Stomach (tissue), 9 donors: Measurements from ENCODE around the gene LMOD1. TPM values are rescaled to one million over a fixed set of nuclear protein-coding genes. Genes with fewer than 3 reads are reported as not detected.

Experiments used
- DNase-seq, 2 donors: peaks; one replicate each; pipeline versions ENCODE4 v3.0.0 to v3.0.0-alpha.2; 2013 to 2019
- H3K27ac ChIP-seq, 5 donors: fragments of 200-600 bp in 4 of 5; sonication (generic) in 4 of 5; one replicate each; pipeline ENCODE4 v1.5.1; 2013 to 2019; ENCODE audit warnings: mild to moderate bottlenecking in 1 of 5, moderate library complexity in 1 of 5
- H3K27me3 ChIP-seq, 3 donors: fragments of 200-600 bp; sonication (generic); one replicate each; pipeline ENCODE4 v1.5.1; 2017 to 2019; ENCODE audit warnings: mixed run types in 1 of 3
- H3K36me3 ChIP-seq, 4 donors: fragments of 200-600 bp; sonication (generic); 1 replicate in 3 of 4; 2 replicates in 1 of 4; pipeline ENCODE4 v1.5.1; 2016 to 2019
- H3K4me1 ChIP-seq, 4 donors: fragments of 200-600 bp; sonication (generic); one replicate each; pipeline ENCODE4 v1.5.1; 2016 to 2019
- H3K4me3 ChIP-seq, 4 donors: fragments of 200-600 bp; sonication (generic) in 3 of 4; one replicate each; pipeline ENCODE4 v1.5.1; 2016 to 2019; ENCODE audit warnings: mild to moderate bottlenecking in 1 of 4
- H3K9me3 ChIP-seq, 4 donors: fragments of 200-600 bp; sonication (generic); one replicate each; pipeline ENCODE4 v1.5.1; 2016 to 2019
- EP300 ChIP-seq: sonication (generic); formaldehyde crosslinking; IDR thresholded peaks from one replicate; pipeline ENCODE4 v1.6.1; 2017; ENCODE audit warnings: antibody characterized with exemption
- POLR2A ChIP-seq, 4 donors: fragments of 450-650 bp; IDR thresholded peaks; one replicate each; pipeline ENCODE4 v1.6.1; 2016; ENCODE audit warnings: antibody characterized with exemption in 4 of 4, control low read depth in 2 of 4, mild to moderate bottlenecking in 1 of 4, moderate library complexity in 1 of 4
- POLR2AphosphoS5 ChIP-seq, 3 donors: sonication (generic); formaldehyde crosslinking; IDR thresholded peaks; one replicate each; pipeline ENCODE4 v1.6.1; 2016; ENCODE audit warnings: antibody characterized with exemption in 3 of 3
- WGBS, 5 donors: extraction: QIAGEN DNeasy Blood & Tissue Kit in 3 of 5; methylation state at CpG; one replicate each; pipeline versions ENCODE4 v1.1.5 to v1.1.7; 2013 to 2018; 5-methylcytosine and 5-hydroxymethylcytosine counted together
- intact Hi-C: fragments of 100-400 bp; cut with DNase I; formaldehyde crosslinking; loops from one replicate; pipeline ENCODE4 v1.15.1; 2023; ENCODE audit warnings: low total_unique reads
- polyA plus RNA-seq, 3 donors: library from polyadenylated mRNA; stranded (reverse); fragments of 200-250 nt; gene quantifications; one replicate each; pipeline ENCODE4 v1.2.3, GENCODE V29; 2013
- total RNA-seq, 5 donors: library from RNA; depleted of rRNA; stranded (reverse); fragments of >200 nt; gene quantifications; one replicate each; pipeline versions ENCODE4 v1.1.0 to v1.2.3, GENCODE V29; 2014 to 2016
- TF ChIP-seq, protein P1 (sequence below), 7 experiments: fragments of 450-650 bp in 4 of 7; fragments of 200-600 bp in 3 of 7; sonication (generic) in 3 of 7; IDR thresholded peaks; one replicate each; pipeline ENCODE4 v1.5.1; 2016 to 2019; ENCODE audit warnings: antibody characterized with exemption in 7 of 7, control low read depth in 2 of 7, mild to moderate bottlenecking in 1 of 7
- donor health status: healthy with polysubstance abuse.
- donor health status: Bipolar disorder and iron deficiency.
- donor health status: healthy.

LMOD1 gene
- total and polyA plus RNA-seq, 8 donors, result 19.6 to 420 (median 91.7) TPM

DNA sequence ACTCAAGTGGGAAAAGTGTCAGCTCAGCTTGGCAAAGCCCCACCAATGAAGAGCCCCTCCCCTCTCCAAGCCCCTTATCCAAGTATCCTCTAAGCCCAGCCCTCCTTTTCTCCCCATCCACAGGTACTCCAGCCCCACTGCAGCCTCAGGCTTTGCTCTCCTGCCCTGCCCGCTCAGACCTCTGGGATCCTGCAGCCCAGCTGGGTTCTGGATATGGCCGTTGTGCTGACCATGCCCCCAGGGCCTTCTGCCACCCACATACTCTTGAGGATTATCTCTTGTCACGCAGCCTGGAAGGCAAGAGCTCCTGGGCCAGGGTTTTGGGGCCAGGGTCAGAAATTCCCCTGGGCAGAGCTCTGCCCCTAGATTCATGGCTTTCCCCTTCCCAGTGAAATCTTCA, 52.9 kb downstream of the LMOD1 start:
- DNase-seq, result no peak
- intact Hi-C loops, result loop anchor here (10.0 kb wide), 1 partner anchor 51 kb away; the partner anchor contains the start of gene LMOD1

DNA sequence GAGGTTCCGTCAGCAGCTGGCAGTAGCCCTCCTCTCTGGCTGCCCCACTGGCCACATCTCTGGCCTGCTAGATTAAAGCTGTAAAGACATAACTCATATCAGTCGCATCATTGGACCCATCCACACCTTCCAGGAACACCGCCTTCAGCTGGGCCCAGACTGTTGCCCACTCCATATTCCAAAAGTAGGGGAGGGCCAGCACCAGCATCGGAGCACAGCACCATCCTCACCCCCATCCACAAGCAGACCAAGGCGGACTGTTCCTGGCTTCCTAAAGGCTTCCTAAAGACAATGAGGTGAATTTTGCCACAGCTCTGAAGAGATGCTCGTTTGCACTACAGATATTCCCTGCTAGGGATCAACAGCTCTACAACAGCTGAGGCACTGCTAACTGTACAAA, 54.1 kb downstream of the LMOD1 start:
- Histone ChIP-seq H3K36me3 (peaks cover 0 to 8% (median 4%) of the 10 kb centered on the region in 4 donors), H3K4me3 (no peak overlapping the region), H3K27ac (peak overlapping the region in 2 of 5 donors; percentile 5 to 84), H3K9me3 (no peaks in the 10 kb centered on the region), H3K4me1 (peaks cover 20 to 64% (median 42%) of the 10 kb centered on the region in 4 donors), H3K27me3 (peaks cover 0 to 17% (median 7%) of the 10 kb centered on the region in 3 donors)
- intact Hi-C loops, result loop anchor here (10.0 kb wide), 1 partner anchor 53 kb away; the partner anchor contains the start of gene LMOD1
- TF ChIP-seq EP300 (no peak), POLR2AphosphoS5 (IDR thresholded peaks at IDR 0.05) (no peak), POLR2A (IDR thresholded peaks at IDR 0.05) (no peak)
- TF ChIP-seq, protein P1, sequence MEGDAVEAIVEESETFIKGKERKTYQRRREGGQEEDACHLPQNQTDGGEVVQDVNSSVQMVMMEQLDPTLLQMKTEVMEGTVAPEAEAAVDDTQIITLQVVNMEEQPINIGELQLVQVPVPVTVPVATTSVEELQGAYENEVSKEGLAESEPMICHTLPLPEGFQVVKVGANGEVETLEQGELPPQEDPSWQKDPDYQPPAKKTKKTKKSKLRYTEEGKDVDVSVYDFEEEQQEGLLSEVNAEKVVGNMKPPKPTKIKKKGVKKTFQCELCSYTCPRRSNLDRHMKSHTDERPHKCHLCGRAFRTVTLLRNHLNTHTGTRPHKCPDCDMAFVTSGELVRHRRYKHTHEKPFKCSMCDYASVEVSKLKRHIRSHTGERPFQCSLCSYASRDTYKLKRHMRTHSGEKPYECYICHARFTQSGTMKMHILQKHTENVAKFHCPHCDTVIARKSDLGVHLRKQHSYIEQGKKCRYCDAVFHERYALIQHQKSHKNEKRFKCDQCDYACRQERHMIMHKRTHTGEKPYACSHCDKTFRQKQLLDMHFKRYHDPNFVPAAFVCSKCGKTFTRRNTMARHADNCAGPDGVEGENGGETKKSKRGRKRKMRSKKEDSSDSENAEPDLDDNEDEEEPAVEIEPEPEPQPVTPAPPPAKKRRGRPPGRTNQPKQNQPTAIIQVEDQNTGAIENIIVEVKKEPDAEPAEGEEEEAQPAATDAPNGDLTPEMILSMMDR (IDR thresholded peaks at IDR 0.05), result no peak
- WGBS, 5 donors, result 81 to 92% (median 87%) methylated on average over 6 of the region's 6 CpGs
- no peak for DNase-seq

More for the DNA sequence above, 52.9 kb downstream of the LMOD1 start:
- 44 to 71% (median 55%) methylated on average over 3 of the region's 3 CpGs for WGBS, 5 donors
- TF ChIP-seq EP300 (no peak), POLR2AphosphoS5 (IDR thresholded peaks at IDR 0.05) (no peak), POLR2A (IDR thresholded peaks at IDR 0.05) (no peak)
- TF ChIP-seq, protein P1 (IDR thresholded peaks at IDR 0.05), result no peak
- Histone ChIP-seq H3K4me1 (peaks cover 15 to 67% (median 41%) of the 10 kb centered on the region in 4 donors), H3K27ac (peak overlapping the region in 2 of 5 donors; percentile 79 to 84), H3K27me3 (peaks cover 0 to 12% (median 7%) of the 10 kb centered on the region in 3 donors), H3K9me3 (no peaks in the 10 kb centered on the region), H3K4me3 (no peak overlapping the region), H3K36me3 (peaks cover 0 to 20% (median 12%) of the 10 kb centered on the region in 4 donors)

DNA sequence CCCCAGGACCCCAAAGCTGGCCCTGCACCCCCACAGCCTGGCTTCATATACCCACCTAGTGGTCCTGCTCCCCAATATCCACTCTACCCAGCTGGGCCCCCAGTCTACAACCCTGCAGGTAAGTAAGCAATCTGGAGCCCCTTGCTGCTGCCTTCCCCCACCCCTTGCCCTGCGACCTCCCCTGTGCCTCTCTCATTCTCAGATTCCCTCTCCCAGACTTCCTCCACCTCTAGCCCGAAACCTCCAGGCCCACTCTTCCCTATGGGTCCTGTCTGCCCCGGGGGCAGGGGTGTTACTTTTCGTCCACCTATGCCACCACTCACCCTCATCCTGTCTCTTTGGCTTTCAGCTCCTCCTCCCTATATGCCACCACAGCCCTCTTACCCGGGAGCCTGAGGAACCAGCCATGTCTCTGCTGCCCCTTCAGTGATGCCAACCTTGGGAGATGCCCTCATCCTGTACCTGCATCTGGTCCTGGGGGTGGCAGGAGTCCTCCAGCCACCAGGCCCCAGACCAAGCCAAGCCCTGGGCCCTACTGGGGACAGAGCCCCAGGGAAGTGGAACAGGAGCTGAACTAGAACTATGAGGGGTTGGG, 54.8 kb downstream of the LMOD1 start:
- WGBS, 5 donors, result 73 to 92% (median 84%) methylated on average over 5 of the region's 5 CpGs
- intact Hi-C loops, result loop anchor here (10.0 kb wide), 1 partner anchor 53 kb away; the partner anchor contains the start of gene LMOD1
- Histone ChIP-seq H3K4me3 (no peak overlapping the region), H3K27me3 (peaks cover 0 to 17% (median 7%) of the 10 kb centered on the region in 3 donors), H3K36me3 (peaks cover 0 to 1% (median under 1%) of the 10 kb centered on the region in 4 donors), H3K4me1 (peaks cover 20 to 59% (median 39%) of the 10 kb centered on the region in 4 donors), H3K9me3 (no peaks in the 10 kb centered on the region), H3K27ac (peak overlapping the region in 1 of 5 donors; percentile 84)
- no peak for DNase-seq
- TF ChIP-seq, protein P1 (IDR thresholded peaks at IDR 0.05), result no peak
- TF ChIP-seq EP300 (no peak), POLR2AphosphoS5 (IDR thresholded peaks at IDR 0.05) (no peak), POLR2A (IDR thresholded peaks at IDR 0.05) (no peak)

DNA sequence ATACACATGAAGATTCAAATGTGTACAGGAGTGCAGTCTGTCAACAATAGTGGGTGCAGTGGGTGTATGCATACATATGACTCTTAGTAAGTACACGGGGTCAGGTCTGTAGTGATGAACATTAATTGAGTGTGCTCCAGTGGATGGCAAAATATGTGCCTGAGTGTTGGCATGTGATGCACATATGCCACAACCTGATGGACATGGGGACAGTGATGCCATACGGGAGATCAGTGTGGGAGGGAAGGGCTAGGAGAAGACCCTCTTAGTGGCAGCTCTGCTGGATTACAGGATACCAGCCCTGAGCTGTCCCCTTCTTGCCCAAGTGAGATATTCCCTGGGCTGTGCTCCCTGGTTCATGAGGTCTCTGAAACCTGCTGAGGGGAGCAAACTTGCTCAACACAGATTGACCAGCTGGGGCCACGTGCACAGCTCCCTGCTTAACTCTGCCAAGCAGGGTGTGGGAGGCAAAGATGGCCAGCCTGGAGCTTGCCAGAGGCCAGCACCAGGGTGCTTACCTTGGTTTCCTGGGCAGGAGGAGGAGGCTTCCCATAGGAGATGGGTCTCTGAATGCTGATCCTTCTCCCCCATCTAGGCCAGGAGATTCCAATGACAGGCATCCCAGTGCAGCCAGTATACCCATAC, 55.4 kb downstream of the LMOD1 start:
- intact Hi-C loops, result loop anchor here (10.0 kb wide), 1 partner anchor 54 kb away; the partner anchor contains the start of gene LMOD1
- WGBS, 5 donors, result 65 to 77% (median 71%) methylated on average over 3 of the region's 3 CpGs
- Histone ChIP-seq H3K36me3 (no peaks in the 10 kb centered on the region), H3K27me3 (peaks cover 0 to 17% (median 7%) of the 10 kb centered on the region in 3 donors), H3K9me3 (no peaks in the 10 kb centered on the region), H3K4me3 (no peak overlapping the region), H3K4me1 (peaks cover 14 to 53% (median 34%) of the 10 kb centered on the region in 4 donors), H3K27ac (peak overlapping the region in 1 of 5 donors; percentile 84)
- no peak for DNase-seq
- no peak for TF ChIP-seq EP300
- peak in 1 of 3 donors; percentile 10 for TF ChIP-seq POLR2AphosphoS5 (IDR thresholded peaks at IDR 0.05)
